Esophagus squamous epithelium (tissue), 4 donors: ENCODE measurements around the gene ABT1.

Experiments
- CTCF ChIP-seq, 6 experiments: fragments of 450-650 bp in 4 of 6; fragments of 200-600 bp in 2 of 6; sonication (generic) in 2 of 6; IDR thresholded peaks; one replicate each; pipeline ENCODE4 v1.5.1; 2016 to 2019; ENCODE audit warnings: antibody characterized with exemption in 6 of 6, mild to moderate bottlenecking in 4 of 6, moderate library complexity in 4 of 6
- POLR2A ChIP-seq, 4 donors: fragments of 450-650 bp; IDR thresholded peaks; one replicate each; pipeline ENCODE4 v1.6.1; 2017; ENCODE audit warnings: antibody characterized with exemption in 4 of 4, mild to moderate bottlenecking in 4 of 4, moderate library complexity in 3 of 4

- TF ChIP-seq POLR2A (IDR thresholded peaks at IDR 0.05) (no peak), CTCF (IDR thresholded peaks at IDR 0.05) (no peak)
Observed at GRCh38 chr6:26646074-26646473, 49.3 kb downstream of the ABT1 start.
